Fibroblast of lung (primary cell): ENCODE data around the gene NCKAP5. TPM values are rescaled to one million over a fixed set of nuclear protein-coding genes. Genes with fewer than 3 reads are reported as not detected.

ENCODE experiments used
- DNase-seq, 2 donors: peaks; one replicate each; pipeline versions ENCODE4 v3.0.0 to v3.0.0-alpha.2; 2010; ENCODE audit warnings: low read depth in 2 of 2
- H2AFZ ChIP-seq: 2 replicates; pipeline ENCODE4 v1.5.1; 2012; ENCODE audit warnings: low read length, control low read depth, inconsistent platforms
- H3K27ac ChIP-seq: 2 replicates; pipeline ENCODE4 v1.5.1; 2011; ENCODE audit warnings: low read length, control low read depth; ENCODE audit not compliant: insufficient read depth
- H3K27me3 ChIP-seq: 2 replicates; pipeline ENCODE4 v1.5.1; 2011; ENCODE audit warnings: mild to moderate bottlenecking, low read length; ENCODE audit not compliant: control insufficient read depth, insufficient read depth
- H3K36me3 ChIP-seq: 2 replicates; pipeline ENCODE4 v1.5.1; 2011; ENCODE audit warnings: low read length; ENCODE audit not compliant: control insufficient read depth, insufficient read depth
- H3K4me1 ChIP-seq: 2 replicates; pipeline ENCODE4 v1.5.1; 2011; ENCODE audit warnings: low read length; ENCODE audit not compliant: control insufficient read depth, insufficient read depth; ENCODE audit errors: extremely low read depth
- H3K4me2 ChIP-seq: 2 replicates; pipeline ENCODE4 v1.5.1; 2011; ENCODE audit warnings: low read length, control low read depth; ENCODE audit not compliant: insufficient read depth; ENCODE audit errors: extremely low read depth
- H3K4me3 ChIP-seq, 4 experiments: fragments of 200-600 bp in 1 of 4; sonication (generic) in 1 of 4; replicated peaks in 1 of 4; 2 replicates each; pipeline ENCODE4 v1.5.1; 2011 to 2016; ENCODE audit warnings: low read length in 4 of 4, low read depth in 3 of 4, mild to moderate bottlenecking in 3 of 4, control low read depth in 2 of 4, inconsistent platforms in 1 of 4, mixed read lengths in 1 of 4; ENCODE audit not compliant: insufficient read depth in 1 of 4; ENCODE audit errors: control extremely low read depth in 1 of 4
- H3K79me2 ChIP-seq: 2 replicates; pipeline ENCODE4 v1.5.1; 2012; ENCODE audit warnings: mild to moderate bottlenecking, low read length, inconsistent platforms; ENCODE audit not compliant: control insufficient read depth, insufficient read depth
- H3K9ac ChIP-seq: 2 replicates; pipeline ENCODE4 v1.5.1; 2011; ENCODE audit warnings: mild to moderate bottlenecking, low read length, control low read depth; ENCODE audit not compliant: insufficient read depth
- H3K9me3 ChIP-seq: 2 replicates; pipeline ENCODE4 v1.5.1; 2012; ENCODE audit warnings: low read depth, low read length; ENCODE audit not compliant: control insufficient read depth, insufficient read depth
- H4K20me1 ChIP-seq: 2 replicates; pipeline ENCODE4 v1.5.1; 2011; ENCODE audit warnings: low read length; ENCODE audit not compliant: control insufficient read depth, insufficient read depth; ENCODE audit errors: extremely low read depth
- EZH2 ChIP-seq: IDR thresholded peaks from 2 replicates; pipeline ENCODE4 v1.5.1; 2012; ENCODE audit warnings: low read length, control low read depth, mild to moderate bottlenecking; ENCODE audit errors: missing control alignments
- polyA plus RNA-seq, 2 donors: library from polyadenylated mRNA; depleted of rRNA in 1 of 2; stranded (reverse) in 1 of 2; unstranded in 1 of 2; fragments of >200 nt; gene quantifications; 2 replicates each; pipeline ENCODE4 v1.2.1, GENCODE V29; 2011 to 2012; ENCODE audit warnings: missing spikeins in 1 of 2
- total RNA-seq: library from RNA; depleted of rRNA; stranded (reverse); fragments of >200 nt; gene quantifications from 2 replicates; pipeline ENCODE4 v1.2.1, GENCODE V29; 2014
- TF ChIP-seq, protein P1 (sequence below), 2 donors: IDR thresholded peaks in 1 of 2; conservative IDR thresholded peaks in 1 of 2; 1 replicate in 1 of 2; 2 replicates in 1 of 2; pipeline ENCODE4 v1.5.1; 2011 to 2012; ENCODE audit warnings: low read length in 2 of 2, control low read depth in 1 of 2, inconsistent platforms in 1 of 2, low read depth in 1 of 2, mild to moderate bottlenecking in 1 of 2

Gene NCKAP5
- total and polyA plus RNA-seq, 2 donors (not counting 1 experiment from before 2014, with no cell fraction given), result 2.6 to 6.2 TPM

DNA sequence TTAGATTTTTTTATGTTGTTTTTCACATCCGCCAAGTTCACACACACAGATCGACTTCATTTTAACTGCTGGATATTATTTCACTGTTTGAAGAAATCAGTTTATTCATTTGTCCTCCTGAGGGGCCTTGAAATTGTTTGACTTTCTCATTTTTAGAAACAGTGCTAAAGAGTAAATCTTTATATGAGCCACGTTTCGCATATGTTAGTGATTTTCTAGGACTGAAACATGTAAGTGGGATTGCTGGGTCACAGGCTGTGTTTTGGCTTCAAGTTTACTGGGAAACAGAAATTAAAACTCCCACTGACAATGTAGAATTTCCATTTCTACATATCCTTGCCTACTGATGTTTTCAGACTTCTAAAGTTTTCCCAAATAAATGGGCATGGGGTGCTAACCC is 363.8 kb downstream of the NCKAP5 start:
- peaks cover 2% of the 10 kb centered on the region for H3K4me1 ChIP-seq
- no peaks in the 10 kb centered on the region for H3K36me3 ChIP-seq
- H3K27me3 ChIP-seq, result no peaks in the 10 kb centered on the region
- no peaks in the 10 kb centered on the region for H4K20me1 ChIP-seq
- no peak for TF ChIP-seq EZH2
- TF ChIP-seq, protein P1, sequence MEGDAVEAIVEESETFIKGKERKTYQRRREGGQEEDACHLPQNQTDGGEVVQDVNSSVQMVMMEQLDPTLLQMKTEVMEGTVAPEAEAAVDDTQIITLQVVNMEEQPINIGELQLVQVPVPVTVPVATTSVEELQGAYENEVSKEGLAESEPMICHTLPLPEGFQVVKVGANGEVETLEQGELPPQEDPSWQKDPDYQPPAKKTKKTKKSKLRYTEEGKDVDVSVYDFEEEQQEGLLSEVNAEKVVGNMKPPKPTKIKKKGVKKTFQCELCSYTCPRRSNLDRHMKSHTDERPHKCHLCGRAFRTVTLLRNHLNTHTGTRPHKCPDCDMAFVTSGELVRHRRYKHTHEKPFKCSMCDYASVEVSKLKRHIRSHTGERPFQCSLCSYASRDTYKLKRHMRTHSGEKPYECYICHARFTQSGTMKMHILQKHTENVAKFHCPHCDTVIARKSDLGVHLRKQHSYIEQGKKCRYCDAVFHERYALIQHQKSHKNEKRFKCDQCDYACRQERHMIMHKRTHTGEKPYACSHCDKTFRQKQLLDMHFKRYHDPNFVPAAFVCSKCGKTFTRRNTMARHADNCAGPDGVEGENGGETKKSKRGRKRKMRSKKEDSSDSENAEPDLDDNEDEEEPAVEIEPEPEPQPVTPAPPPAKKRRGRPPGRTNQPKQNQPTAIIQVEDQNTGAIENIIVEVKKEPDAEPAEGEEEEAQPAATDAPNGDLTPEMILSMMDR (conservative IDR thresholded peaks at IDR 0.05 in 1 of 2, IDR thresholded peaks at IDR 0.05 in 1 of 2; ENCODE audit: low read depth in 1 of 2, low read length in 2 of 2), result no peak
- no peak overlapping the region for H3K4me3 ChIP-seq
- H3K79me2 ChIP-seq, result no peaks in the 10 kb centered on the region
- no peak overlapping the region for H3K9ac ChIP-seq
- DNase-seq, result no peak
- no peak overlapping the region for H2AFZ ChIP-seq
- no peak overlapping the region for H3K27ac ChIP-seq
- H3K9me3 ChIP-seq, result no peaks in the 10 kb centered on the region
- no peak overlapping the region for H3K4me2 ChIP-seq

DNA sequence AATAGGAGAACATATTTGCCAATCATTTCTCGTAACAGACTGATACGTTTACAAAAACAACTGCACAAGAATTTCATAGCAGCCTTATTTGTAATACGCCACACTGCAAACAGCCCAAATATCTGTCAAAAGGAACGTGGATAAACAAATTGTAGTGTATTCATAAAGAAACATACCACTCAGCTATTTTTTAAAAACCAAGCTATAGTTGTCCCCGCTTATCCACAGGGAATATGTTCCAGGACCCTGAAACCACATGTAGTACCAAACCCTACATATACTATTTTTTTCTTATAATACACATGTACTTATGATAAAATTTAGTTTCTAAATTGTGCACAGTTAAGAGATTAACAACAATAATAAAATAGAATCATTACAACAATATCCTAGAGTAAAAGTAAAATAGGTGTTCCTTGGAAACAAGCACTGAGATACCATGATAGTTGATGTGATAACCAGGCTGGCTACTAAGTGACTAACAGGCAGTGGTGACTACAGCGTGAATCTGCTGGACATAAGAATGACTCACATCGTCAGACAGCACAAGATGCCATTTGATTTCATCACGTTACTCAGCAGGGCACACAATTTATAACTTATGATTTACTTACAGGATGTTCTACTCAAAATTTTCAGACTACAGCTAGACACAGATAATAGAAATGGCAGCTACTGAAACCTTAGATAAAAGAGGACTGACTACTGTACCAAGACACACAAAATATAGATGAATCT is 367.4 kb downstream of the NCKAP5 start:
- Histone ChIP-seq H2AFZ (no peak overlapping the region), H3K4me1 (peaks cover 2% of the 10 kb centered on the region), H3K9ac (no peak overlapping the region), H3K4me2 (peak overlapping the region; percentile 41), H3K27me3 (no peaks in the 10 kb centered on the region), H3K4me3 (no peak overlapping the region), H3K9me3 (no peaks in the 10 kb centered on the region), H3K79me2 (peaks cover 2% of the 10 kb centered on the region), H3K27ac (peak overlapping the region; percentile 37), H3K36me3 (no peaks in the 10 kb centered on the region), H4K20me1 (no peaks in the 10 kb centered on the region)
- peak; percentile 93 to 96 for DNase-seq
- TF ChIP-seq, protein P1 (conservative IDR thresholded peaks at IDR 0.05 in 1 of 2, IDR thresholded peaks at IDR 0.05 in 1 of 2; ENCODE audit: low read depth in 1 of 2, low read length in 2 of 2), result no peak
- no peak for TF ChIP-seq EZH2

DNA sequence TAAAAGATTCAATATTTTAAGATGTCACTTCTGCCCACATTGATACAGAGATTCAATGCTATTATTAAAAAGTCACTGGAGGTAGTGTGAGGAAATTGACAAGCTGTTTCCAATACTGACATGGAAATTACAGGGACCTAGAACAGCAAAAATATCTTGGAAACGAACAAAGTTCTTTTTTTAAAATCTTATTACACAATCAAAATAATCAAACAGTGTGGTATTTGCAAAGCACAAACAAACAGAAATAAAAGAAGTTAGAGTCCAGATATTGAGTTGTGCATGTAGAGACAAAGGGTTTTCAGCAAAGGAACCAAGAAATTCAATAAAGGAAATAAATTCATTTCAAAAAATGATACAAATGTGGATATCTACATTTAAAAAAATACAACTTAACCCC is 369.6 kb downstream of the NCKAP5 start:
- Histone ChIP-seq H3K79me2 (peaks cover 2% of the 10 kb centered on the region), H4K20me1 (no peaks in the 10 kb centered on the region), H3K27me3 (no peaks in the 10 kb centered on the region), H3K9ac (no peak overlapping the region), H3K4me1 (peaks cover 2% of the 10 kb centered on the region), H3K4me3 (no peak overlapping the region), H3K4me2 (no peak overlapping the region), H3K36me3 (no peaks in the 10 kb centered on the region), H3K27ac (no peak overlapping the region), H3K9me3 (no peaks in the 10 kb centered on the region), H2AFZ (no peak overlapping the region)
- TF ChIP-seq, protein P1 (conservative IDR thresholded peaks at IDR 0.05 in 1 of 2, IDR thresholded peaks at IDR 0.05 in 1 of 2; ENCODE audit: low read depth in 1 of 2, low read length in 2 of 2), result no peak
- no peak for TF ChIP-seq EZH2
- DNase-seq, result no peak
